Measurements from ENCODE around the gene NLRX1.

DNA sequence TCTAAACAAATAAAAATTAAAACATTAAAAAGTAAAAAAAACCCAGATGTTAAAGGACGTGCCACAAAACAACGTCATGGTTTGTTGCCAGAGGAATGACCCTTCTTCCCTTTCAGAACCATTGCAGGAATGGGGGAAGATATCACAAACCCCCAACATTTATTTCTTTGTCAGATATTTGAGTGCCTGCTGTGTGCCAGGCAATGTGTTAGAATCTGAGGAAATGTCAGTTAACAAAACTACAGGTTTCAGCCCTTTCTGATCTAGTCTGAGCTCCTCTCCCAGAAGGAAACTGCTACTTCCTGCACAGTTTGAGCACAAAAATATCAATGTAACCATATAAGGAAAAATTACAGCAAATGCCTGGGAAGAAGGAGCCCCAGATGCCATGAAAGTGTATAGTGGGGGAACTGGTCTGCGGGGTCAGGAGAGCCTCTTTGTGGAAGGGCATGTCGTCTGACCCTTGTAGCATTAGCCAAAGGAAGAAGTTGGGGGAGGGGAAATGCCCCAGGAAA is 9.7 kb downstream of the NLRX1 start:
- TF ChIP-seq, protein P1, sequence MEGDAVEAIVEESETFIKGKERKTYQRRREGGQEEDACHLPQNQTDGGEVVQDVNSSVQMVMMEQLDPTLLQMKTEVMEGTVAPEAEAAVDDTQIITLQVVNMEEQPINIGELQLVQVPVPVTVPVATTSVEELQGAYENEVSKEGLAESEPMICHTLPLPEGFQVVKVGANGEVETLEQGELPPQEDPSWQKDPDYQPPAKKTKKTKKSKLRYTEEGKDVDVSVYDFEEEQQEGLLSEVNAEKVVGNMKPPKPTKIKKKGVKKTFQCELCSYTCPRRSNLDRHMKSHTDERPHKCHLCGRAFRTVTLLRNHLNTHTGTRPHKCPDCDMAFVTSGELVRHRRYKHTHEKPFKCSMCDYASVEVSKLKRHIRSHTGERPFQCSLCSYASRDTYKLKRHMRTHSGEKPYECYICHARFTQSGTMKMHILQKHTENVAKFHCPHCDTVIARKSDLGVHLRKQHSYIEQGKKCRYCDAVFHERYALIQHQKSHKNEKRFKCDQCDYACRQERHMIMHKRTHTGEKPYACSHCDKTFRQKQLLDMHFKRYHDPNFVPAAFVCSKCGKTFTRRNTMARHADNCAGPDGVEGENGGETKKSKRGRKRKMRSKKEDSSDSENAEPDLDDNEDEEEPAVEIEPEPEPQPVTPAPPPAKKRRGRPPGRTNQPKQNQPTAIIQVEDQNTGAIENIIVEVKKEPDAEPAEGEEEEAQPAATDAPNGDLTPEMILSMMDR (conservative IDR thresholded peaks at IDR 0.05; ENCODE audit: low read length): no peak
- TF ChIP-seq EZH2phosphoT487 (IDR thresholded peaks at IDR 0.05; ENCODE audit: borderline replicate concordance): no peak
